A549 (cell line): ENCODE data around the gene ZNF423.

Experiments
- CHD2 ChIP-seq: fragments of 150-350 bp; IDR thresholded peaks from 2 replicates; pipeline ENCODE4 v1.6.1; 2014; ENCODE audit warnings: low read length; ENCODE audit not compliant: partially characterized antibody
- FOSL2 ChIP-seq, 2 experiments: fragments of 450-650 bp in 1 of 2; fragments of >200 bp in 1 of 2; sonication (Bioruptor Twin) in 1 of 2; formaldehyde crosslinking; IDR thresholded peaks; 2 replicates each; pipeline versions ENCODE4 v1.5.0 to v1.6.1; 2016 to 2020; ENCODE audit warnings: mild to moderate bottlenecking in 1 of 2, moderate library complexity in 1 of 2
- FOXS1 ChIP-seq: fragments of 250-450 bp; sonication (Bioruptor Pico); IDR thresholded peaks from 2 replicates; pipeline ENCODE4 v1.5.0; 2020; ENCODE audit warnings: mild to moderate bottlenecking, moderate library complexity
- JUN ChIP-seq, 2 experiments: fragments of >200 bp; sonication (Bioruptor Twin); formaldehyde crosslinking; IDR thresholded peaks; 2 replicates in 1 of 2; 3 replicates in 1 of 2; pipeline ENCODE4 v1.6.1; 2016 to 2017
- MYC ChIP-seq: IDR thresholded peaks from 2 replicates; pipeline ENCODE4 v1.6.1; 2012; ENCODE audit warnings: mild to moderate bottlenecking, inconsistent platforms, low read length, improper control_type of control experiment, borderline replicate concordance
- NFE2L2 ChIP-seq: fragments of 150-350 bp; conservative IDR thresholded peaks from 2 replicates; pipeline ENCODE4 v1.6.1; 2014; ENCODE audit warnings: low read length
- NR3C1 ChIP-seq: fragments of >200 bp; sonication (Bioruptor Twin); formaldehyde crosslinking; IDR thresholded peaks from 3 replicates; pipeline ENCODE4 v1.6.1; 2017
- POLR2A ChIP-seq: IDR thresholded peaks from 2 replicates; pipeline ENCODE4 v1.6.1; 2012; ENCODE audit warnings: mild to moderate bottlenecking, low read length
- RAD21 ChIP-seq, 2 experiments: fragments of >200 bp in 1 of 2; sonication (Bioruptor Twin) in 1 of 2; formaldehyde crosslinking in 1 of 2; IDR thresholded peaks in 1 of 2; conservative IDR thresholded peaks in 1 of 2; 2 replicates in 1 of 2; 3 replicates in 1 of 2; pipeline ENCODE4 v1.6.1; 2012 to 2018; ENCODE audit warnings: inconsistent platforms in 1 of 2
- TFCP2L1 ChIP-seq: fragments of 250-450 bp; sonication (Bioruptor Pico); IDR thresholded peaks from 2 replicates; pipeline ENCODE4 v1.5.0; 2021; ENCODE audit warnings: mild to moderate bottlenecking
- TF ChIP-seq, protein P1 (sequence below): fragments of >200 bp; sonication (Bioruptor Twin); formaldehyde crosslinking; IDR thresholded peaks from 3 replicates; pipeline ENCODE4 v1.5.1; 2016
- TF ChIP-seq, protein P2 (sequence below): IDR thresholded peaks from 2 replicates; pipeline ENCODE4 v1.6.1; 2012; ENCODE audit warnings: low read depth, borderline replicate concordance
- TF ChIP-seq, protein P3 (sequence below): IDR thresholded peaks from 2 replicates; pipeline ENCODE4 v1.6.1; 2012
- TF ChIP-seq, protein P4 (sequence below): fragments of 200-600 bp; sonication (generic); IDR thresholded peaks from 2 replicates; pipeline ENCODE4 v1.6.1; 2016; ENCODE audit warnings: antibody characterized with exemption, mild to moderate bottlenecking, moderate library complexity

DNA sequence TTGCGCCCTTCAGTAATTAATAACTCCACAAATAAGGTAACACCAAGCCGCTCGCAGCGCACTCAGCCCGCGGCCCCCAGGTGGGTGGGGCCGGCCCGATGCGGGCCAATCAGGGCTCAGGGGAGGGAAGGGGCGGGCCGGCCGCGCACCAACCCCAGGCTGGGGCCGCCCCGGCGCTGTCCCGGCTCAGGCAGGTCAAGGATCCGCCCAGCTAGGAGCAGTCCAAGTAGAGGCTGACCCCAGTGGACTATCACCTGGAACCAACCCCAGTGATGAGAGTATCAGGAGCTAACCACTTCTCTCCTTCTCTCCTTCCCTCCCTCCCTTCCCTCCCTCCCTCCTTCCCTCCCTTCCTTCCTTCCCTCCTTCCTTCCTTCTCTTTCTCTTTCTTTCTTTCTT lies 371.5 kb downstream of the ZNF423 start:
- TF ChIP-seq NFE2L2: no peak
- TF ChIP-seq, protein P1, sequence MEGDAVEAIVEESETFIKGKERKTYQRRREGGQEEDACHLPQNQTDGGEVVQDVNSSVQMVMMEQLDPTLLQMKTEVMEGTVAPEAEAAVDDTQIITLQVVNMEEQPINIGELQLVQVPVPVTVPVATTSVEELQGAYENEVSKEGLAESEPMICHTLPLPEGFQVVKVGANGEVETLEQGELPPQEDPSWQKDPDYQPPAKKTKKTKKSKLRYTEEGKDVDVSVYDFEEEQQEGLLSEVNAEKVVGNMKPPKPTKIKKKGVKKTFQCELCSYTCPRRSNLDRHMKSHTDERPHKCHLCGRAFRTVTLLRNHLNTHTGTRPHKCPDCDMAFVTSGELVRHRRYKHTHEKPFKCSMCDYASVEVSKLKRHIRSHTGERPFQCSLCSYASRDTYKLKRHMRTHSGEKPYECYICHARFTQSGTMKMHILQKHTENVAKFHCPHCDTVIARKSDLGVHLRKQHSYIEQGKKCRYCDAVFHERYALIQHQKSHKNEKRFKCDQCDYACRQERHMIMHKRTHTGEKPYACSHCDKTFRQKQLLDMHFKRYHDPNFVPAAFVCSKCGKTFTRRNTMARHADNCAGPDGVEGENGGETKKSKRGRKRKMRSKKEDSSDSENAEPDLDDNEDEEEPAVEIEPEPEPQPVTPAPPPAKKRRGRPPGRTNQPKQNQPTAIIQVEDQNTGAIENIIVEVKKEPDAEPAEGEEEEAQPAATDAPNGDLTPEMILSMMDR: no peak
- no peak for TF ChIP-seq MYC
- TF ChIP-seq POLR2A: no peak
- TF ChIP-seq, protein P2, sequence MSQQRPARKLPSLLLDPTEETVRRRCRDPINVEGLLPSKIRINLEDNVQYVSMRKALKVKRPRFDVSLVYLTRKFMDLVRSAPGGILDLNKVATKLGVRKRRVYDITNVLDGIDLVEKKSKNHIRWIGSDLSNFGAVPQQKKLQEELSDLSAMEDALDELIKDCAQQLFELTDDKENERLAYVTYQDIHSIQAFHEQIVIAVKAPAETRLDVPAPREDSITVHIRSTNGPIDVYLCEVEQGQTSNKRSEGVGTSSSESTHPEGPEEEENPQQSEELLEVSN: no peak
- TF ChIP-seq CHD2: no peak
- no peak for TF ChIP-seq NR3C1
- TF ChIP-seq, protein P3, sequence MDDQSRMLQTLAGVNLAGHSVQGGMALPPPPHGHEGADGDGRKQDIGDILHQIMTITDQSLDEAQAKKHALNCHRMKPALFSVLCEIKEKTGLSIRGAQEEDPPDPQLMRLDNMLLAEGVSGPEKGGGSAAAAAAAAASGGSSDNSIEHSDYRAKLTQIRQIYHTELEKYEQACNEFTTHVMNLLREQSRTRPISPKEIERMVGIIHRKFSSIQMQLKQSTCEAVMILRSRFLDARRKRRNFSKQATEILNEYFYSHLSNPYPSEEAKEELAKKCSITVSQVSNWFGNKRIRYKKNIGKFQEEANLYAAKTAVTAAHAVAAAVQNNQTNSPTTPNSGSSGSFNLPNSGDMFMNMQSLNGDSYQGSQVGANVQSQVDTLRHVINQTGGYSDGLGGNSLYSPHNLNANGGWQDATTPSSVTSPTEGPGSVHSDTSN: no peak
- no peak for TF ChIP-seq TFCP2L1
- TF ChIP-seq, protein P4, sequence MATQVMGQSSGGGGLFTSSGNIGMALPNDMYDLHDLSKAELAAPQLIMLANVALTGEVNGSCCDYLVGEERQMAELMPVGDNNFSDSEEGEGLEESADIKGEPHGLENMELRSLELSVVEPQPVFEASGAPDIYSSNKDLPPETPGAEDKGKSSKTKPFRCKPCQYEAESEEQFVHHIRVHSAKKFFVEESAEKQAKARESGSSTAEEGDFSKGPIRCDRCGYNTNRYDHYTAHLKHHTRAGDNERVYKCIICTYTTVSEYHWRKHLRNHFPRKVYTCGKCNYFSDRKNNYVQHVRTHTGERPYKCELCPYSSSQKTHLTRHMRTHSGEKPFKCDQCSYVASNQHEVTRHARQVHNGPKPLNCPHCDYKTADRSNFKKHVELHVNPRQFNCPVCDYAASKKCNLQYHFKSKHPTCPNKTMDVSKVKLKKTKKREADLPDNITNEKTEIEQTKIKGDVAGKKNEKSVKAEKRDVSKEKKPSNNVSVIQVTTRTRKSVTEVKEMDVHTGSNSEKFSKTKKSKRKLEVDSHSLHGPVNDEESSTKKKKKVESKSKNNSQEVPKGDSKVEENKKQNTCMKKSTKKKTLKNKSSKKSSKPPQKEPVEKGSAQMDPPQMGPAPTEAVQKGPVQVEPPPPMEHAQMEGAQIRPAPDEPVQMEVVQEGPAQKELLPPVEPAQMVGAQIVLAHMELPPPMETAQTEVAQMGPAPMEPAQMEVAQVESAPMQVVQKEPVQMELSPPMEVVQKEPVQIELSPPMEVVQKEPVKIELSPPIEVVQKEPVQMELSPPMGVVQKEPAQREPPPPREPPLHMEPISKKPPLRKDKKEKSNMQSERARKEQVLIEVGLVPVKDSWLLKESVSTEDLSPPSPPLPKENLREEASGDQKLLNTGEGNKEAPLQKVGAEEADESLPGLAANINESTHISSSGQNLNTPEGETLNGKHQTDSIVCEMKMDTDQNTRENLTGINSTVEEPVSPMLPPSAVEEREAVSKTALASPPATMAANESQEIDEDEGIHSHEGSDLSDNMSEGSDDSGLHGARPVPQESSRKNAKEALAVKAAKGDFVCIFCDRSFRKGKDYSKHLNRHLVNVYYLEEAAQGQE: no peak
- no peak for TF ChIP-seq FOXS1
- TF ChIP-seq RAD21 (conservative IDR thresholded peaks at IDR 0.05 in 1 of 2, IDR thresholded peaks at IDR 0.05 in 1 of 2): no peak
- no peak for TF ChIP-seq JUN (IDR thresholded peaks at IDR 0.05)
- TF ChIP-seq FOSL2 (IDR thresholded peaks at IDR 0.05): no peak
- TF ChIP-seq FOSL2 (CRISPR knock-in tag; IDR thresholded peaks at IDR 0.05): no peak
